Measurements from ENCODE around the gene AP3B1. TPM values are rescaled to one million over a fixed set of nuclear protein-coding genes. Genes with fewer than 3 reads are reported as not detected.

Gene AP3B1
- total RNA-seq, 1 donor from 2014 or later: 49.6 TPM

DNA sequence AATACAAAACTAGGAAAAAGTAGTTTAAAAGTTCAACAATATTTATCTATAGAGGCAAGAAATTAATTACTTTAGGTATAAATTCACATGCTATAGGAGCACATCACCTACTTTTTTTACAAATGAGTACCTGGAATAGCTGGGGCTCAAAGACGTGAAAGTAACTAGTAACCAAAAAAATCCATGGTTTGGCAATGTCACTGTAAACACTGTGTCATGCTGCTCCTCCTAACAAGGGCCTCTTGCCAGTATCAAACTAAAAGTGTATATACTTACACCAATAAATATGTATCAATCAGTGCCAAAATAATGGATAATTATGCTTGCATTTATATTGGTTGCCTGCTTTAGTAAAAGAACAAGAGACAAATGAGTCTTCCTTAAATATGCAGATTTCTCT lies 78.9 kb downstream of the AP3B1 start:
- H3K27me3 ChIP-seq: no peaks in the 10 kb centered on the region
- no peaks in the 10 kb centered on the region for H3K9me3 ChIP-seq
- H3K36me3 ChIP-seq: peaks cover 0 to 12% of the 10 kb centered on the region in 2 donors
- TF ChIP-seq POLR2AphosphoS5 (IDR thresholded peaks at IDR 0.05; ENCODE audit: insufficient read depth in 1 of 2, low read depth in 1 of 2) (no peak), POLR2A (IDR thresholded peaks at IDR 0.05) (no peak)
- TF ChIP-seq, protein P1, sequence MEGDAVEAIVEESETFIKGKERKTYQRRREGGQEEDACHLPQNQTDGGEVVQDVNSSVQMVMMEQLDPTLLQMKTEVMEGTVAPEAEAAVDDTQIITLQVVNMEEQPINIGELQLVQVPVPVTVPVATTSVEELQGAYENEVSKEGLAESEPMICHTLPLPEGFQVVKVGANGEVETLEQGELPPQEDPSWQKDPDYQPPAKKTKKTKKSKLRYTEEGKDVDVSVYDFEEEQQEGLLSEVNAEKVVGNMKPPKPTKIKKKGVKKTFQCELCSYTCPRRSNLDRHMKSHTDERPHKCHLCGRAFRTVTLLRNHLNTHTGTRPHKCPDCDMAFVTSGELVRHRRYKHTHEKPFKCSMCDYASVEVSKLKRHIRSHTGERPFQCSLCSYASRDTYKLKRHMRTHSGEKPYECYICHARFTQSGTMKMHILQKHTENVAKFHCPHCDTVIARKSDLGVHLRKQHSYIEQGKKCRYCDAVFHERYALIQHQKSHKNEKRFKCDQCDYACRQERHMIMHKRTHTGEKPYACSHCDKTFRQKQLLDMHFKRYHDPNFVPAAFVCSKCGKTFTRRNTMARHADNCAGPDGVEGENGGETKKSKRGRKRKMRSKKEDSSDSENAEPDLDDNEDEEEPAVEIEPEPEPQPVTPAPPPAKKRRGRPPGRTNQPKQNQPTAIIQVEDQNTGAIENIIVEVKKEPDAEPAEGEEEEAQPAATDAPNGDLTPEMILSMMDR (IDR thresholded peaks at IDR 0.05): no peak
- H3K4me1 ChIP-seq: no peaks in the 10 kb centered on the region
- no peak for DNase-seq (ENCODE audit: extremely low spot score in 2 of 2)
- intact Hi-C loops (cut with DNase I): no loop called here
- no peak overlapping the region for H3K27ac ChIP-seq
- H3K4me3 ChIP-seq: no peak overlapping the region

DNA sequence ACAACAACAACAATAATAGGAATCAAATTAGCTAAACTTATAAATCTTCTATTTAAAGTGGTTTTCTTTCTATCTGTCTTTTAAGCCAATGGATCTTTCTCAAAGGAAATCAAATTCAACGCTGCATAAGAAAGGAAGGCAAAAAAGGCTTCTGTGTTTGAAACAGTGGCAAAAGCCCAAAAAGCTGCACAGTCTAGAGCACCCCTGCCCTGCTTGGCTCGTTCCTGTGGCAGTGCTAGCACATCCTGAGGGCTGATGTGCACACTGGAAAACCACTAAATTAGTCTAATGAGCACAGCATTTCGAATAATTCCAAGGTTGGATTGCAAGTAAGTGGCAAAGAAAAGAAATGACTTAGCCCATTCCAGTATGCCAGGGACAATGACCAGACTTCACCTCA lies 80.7 kb downstream of the AP3B1 start:
- no peaks in the 10 kb centered on the region for H3K27me3 ChIP-seq
- H3K4me1 ChIP-seq: no peaks in the 10 kb centered on the region
- intact Hi-C loops (cut with DNase I): no loop called here
- no peaks in the 10 kb centered on the region for H3K9me3 ChIP-seq
- no peak overlapping the region for H3K4me3 ChIP-seq
- TF ChIP-seq, protein P1 (IDR thresholded peaks at IDR 0.05): no peak
- no peak for TF ChIP-seq POLR2A (IDR thresholded peaks at IDR 0.05)
- no peak for TF ChIP-seq POLR2AphosphoS5 (IDR thresholded peaks at IDR 0.05; ENCODE audit: insufficient read depth in 1 of 2, low read depth in 1 of 2)
- H3K27ac ChIP-seq: no peak overlapping the region
- no peak for DNase-seq (ENCODE audit: extremely low spot score in 2 of 2)
- peaks cover 0 to 9% of the 10 kb centered on the region in 2 donors for H3K36me3 ChIP-seq

DNA sequence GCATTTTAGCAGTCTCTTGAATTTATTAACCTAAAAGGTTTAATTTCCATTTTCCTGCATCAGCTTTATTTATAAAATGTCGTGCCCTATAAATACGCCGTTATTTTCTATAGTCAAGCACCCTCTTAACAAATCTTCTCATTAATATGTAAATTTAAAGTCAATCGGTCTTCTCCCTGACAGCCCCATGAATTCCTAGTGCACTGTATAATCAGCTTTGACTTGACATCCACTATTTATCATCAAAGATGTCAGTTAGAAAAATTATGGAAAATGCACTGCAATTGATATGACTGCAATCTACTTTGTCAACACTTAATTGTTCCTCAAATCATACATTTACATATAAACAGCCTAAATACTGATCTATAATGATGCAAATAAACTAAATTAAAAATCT lies 83.4 kb downstream of the AP3B1 start:
- Histone ChIP-seq H3K27ac (no peak overlapping the region), H3K4me3 (no peak overlapping the region), H3K27me3 (no peaks in the 10 kb centered on the region), H3K9me3 (no peaks in the 10 kb centered on the region), H3K36me3 (peaks cover 0 to 19% of the 10 kb centered on the region in 2 donors), H3K4me1 (no peaks in the 10 kb centered on the region)
- no peak for DNase-seq (ENCODE audit: extremely low spot score in 2 of 2)
- intact Hi-C loops (cut with DNase I): no loop called here
- TF ChIP-seq, protein P1 (IDR thresholded peaks at IDR 0.05): no peak
- TF ChIP-seq POLR2A (IDR thresholded peaks at IDR 0.05): no peak
- no peak for TF ChIP-seq POLR2AphosphoS5 (IDR thresholded peaks at IDR 0.05; ENCODE audit: insufficient read depth in 1 of 2, low read depth in 1 of 2)

DNA sequence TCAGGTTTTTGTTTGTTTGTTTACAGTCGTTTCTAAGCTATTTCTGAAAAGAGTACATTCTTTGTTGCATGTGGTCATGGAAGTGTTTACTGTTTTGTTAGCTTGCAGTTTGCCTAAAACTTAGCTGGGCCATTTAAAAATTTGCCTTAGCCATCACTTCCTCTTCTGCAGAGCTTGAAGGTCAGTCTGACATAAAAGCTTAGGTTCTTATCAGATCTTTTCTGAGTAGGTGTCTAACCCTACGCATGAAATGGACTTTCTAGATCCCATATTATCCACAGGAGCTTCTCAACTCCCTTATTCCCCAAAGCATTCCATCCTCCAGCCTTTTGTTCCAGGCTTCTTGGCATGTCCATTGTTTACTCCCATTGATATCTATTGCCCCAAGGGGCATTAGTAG lies 90.3 kb downstream of the AP3B1 start:
- intact Hi-C loops (cut with DNase I): no loop called here
- Histone ChIP-seq H3K9me3 (no peaks in the 10 kb centered on the region), H3K4me3 (no peak overlapping the region), H3K27ac (no peak overlapping the region), H3K27me3 (no peaks in the 10 kb centered on the region), H3K4me1 (no peaks in the 10 kb centered on the region), H3K36me3 (peaks cover 0 to 11% of the 10 kb centered on the region in 2 donors)
- no peak for DNase-seq (ENCODE audit: extremely low spot score in 2 of 2)
- TF ChIP-seq POLR2AphosphoS5 (IDR thresholded peaks at IDR 0.05; ENCODE audit: insufficient read depth in 1 of 2, low read depth in 1 of 2): no peak
- TF ChIP-seq, protein P1 (IDR thresholded peaks at IDR 0.05): no peak
- no peak for TF ChIP-seq POLR2A (IDR thresholded peaks at IDR 0.05)

DNA sequence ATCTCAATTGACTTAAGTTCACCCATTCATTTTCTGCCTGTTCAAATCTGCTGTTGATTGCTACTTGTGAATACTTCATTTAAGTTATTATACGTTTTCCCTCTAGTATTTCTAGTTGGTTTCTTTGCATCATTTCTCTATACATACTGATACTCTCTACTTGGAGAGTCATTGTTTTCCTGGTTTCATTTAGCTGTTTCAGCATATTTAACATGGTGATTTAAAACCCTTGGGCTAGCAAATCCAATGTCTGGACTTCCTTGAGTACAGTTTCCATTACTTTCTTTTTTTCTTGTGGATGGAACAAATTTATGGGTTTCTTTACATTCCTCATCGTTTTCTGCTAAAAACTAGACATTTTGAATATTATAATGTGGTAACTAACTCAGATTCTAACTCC lies 90.7 kb downstream of the AP3B1 start:
- Histone ChIP-seq H3K36me3 (peaks cover 0 to 11% of the 10 kb centered on the region in 2 donors), H3K4me3 (no peak overlapping the region), H3K9me3 (no peaks in the 10 kb centered on the region), H3K27ac (no peak overlapping the region), H3K27me3 (no peaks in the 10 kb centered on the region), H3K4me1 (no peaks in the 10 kb centered on the region)
- intact Hi-C loops (cut with DNase I): no loop called here
- DNase-seq (ENCODE audit: extremely low spot score in 2 of 2): no peak
- TF ChIP-seq POLR2AphosphoS5 (IDR thresholded peaks at IDR 0.05; ENCODE audit: insufficient read depth in 1 of 2, low read depth in 1 of 2): no peak
- TF ChIP-seq POLR2A (IDR thresholded peaks at IDR 0.05): no peak
- TF ChIP-seq, protein P1 (IDR thresholded peaks at IDR 0.05): no peak
